Measurements from ENCODE around the gene MTCL1.

The MTCL1 gene

GRCh38 chr18:8715599-8715998 lies 10.2 kb downstream of the MTCL1 start:
- DNase-seq: no peak

- no peak for DNase-seq
These were observed 11.8 kb downstream of the MTCL1 start for GRCh38 chr18:8717011-8717770.

GRCh38 chr18:8718401-8718913 lies 13.1 kb downstream of the MTCL1 start:
- DNase-seq: no peak

- DNase-seq: no peak
These were observed 13.8 kb downstream of the MTCL1 start for GRCh38 chr18:8719192-8719591.

- no peak for DNase-seq
These were observed 14.8 kb downstream of the MTCL1 start for GRCh38 chr18:8720141-8720540.

- no peak for DNase-seq
These were observed 15.8 kb downstream of the MTCL1 start for GRCh38 chr18:8721094-8721669.

GRCh38 chr18:8721716-8722115 lies 16.4 kb downstream of the MTCL1 start:
- no peak for DNase-seq

GRCh38 chr18:8722946-8723820 lies 17.8 kb downstream of the MTCL1 start:
- DNase-seq: no peak

GRCh38 chr18:8724452-8724851 lies 19.1 kb downstream of the MTCL1 start:
- DNase-seq: no peak

GRCh38 chr18:8726281-8726680 lies 20.9 kb downstream of the MTCL1 start:
- DNase-seq: no peak

- DNase-seq: no peak
These were observed 21.8 kb downstream of the MTCL1 start for GRCh38 chr18:8726963-8727705.

- DNase-seq: no peak
These were observed 24.9 kb downstream of the MTCL1 start for GRCh38 chr18:8730080-8730827.

- no peak for DNase-seq
These were observed 27.3 kb downstream of the MTCL1 start for GRCh38 chr18:8732442-8733360.

GRCh38 chr18:8734496-8734895 lies 29.1 kb downstream of the MTCL1 start:
- DNase-seq: no peak

- DNase-seq: no peak
These were observed 29.9 kb downstream of the MTCL1 start for GRCh38 chr18:8735274-8735673.

- no peak for DNase-seq
These were observed 35.8 kb downstream of the MTCL1 start for GRCh38 chr18:8741117-8741516.

- no peak for DNase-seq
These were observed 36.2 kb downstream of the MTCL1 start for GRCh38 chr18:8741532-8741931.

GRCh38 chr18:8742387-8743361 lies 37.3 kb downstream of the MTCL1 start:
- DNase-seq: no peak

GRCh38 chr18:8744038-8744437 lies 38.7 kb downstream of the MTCL1 start:
- DNase-seq: no peak

- DNase-seq: no peak
These were observed 39.3 kb downstream of the MTCL1 start for GRCh38 chr18:8744656-8745055.

All from activated T-cell treated with anti-CD3 and anti-CD28 coated beads for 4 hours (primary cell).